Measurements from ENCODE around the gene KCTD19.

DNA sequence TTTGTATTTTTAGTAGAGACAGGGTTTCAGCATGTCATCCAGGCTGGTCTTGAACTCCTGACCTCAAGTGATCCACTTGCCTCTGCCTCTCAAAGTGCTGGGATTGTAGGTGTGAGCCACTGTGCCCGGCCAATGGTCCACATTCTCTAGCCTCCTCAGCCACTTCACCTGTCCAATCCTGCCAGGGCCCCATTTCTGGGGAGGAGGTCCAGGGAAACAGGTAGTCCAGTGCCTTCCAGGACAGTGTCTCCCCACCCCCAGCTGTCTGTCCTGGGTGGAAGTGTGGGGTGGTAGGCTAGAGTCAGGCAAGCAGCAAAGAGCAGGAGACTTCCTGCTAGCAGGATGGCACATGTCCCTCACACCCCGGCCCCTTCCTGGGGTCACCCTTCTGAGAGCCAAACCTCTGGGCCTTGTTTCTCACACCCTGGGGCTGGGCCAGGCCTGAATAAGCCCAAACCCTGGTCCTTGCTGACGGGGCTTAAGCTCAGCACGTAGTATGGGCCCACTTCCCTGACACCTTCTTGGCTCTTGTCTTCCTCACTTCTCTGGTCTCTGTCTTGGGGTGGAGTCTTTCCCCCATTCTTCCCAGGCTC, 84.3 kb downstream of the KCTD19 start:
- TF ChIP-seq, protein P1, sequence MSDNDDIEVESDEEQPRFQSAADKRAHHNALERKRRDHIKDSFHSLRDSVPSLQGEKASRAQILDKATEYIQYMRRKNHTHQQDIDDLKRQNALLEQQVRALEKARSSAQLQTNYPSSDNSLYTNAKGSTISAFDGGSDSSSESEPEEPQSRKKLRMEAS (IDR thresholded peaks at IDR 0.05): no peak
- TF ChIP-seq, protein P2, sequence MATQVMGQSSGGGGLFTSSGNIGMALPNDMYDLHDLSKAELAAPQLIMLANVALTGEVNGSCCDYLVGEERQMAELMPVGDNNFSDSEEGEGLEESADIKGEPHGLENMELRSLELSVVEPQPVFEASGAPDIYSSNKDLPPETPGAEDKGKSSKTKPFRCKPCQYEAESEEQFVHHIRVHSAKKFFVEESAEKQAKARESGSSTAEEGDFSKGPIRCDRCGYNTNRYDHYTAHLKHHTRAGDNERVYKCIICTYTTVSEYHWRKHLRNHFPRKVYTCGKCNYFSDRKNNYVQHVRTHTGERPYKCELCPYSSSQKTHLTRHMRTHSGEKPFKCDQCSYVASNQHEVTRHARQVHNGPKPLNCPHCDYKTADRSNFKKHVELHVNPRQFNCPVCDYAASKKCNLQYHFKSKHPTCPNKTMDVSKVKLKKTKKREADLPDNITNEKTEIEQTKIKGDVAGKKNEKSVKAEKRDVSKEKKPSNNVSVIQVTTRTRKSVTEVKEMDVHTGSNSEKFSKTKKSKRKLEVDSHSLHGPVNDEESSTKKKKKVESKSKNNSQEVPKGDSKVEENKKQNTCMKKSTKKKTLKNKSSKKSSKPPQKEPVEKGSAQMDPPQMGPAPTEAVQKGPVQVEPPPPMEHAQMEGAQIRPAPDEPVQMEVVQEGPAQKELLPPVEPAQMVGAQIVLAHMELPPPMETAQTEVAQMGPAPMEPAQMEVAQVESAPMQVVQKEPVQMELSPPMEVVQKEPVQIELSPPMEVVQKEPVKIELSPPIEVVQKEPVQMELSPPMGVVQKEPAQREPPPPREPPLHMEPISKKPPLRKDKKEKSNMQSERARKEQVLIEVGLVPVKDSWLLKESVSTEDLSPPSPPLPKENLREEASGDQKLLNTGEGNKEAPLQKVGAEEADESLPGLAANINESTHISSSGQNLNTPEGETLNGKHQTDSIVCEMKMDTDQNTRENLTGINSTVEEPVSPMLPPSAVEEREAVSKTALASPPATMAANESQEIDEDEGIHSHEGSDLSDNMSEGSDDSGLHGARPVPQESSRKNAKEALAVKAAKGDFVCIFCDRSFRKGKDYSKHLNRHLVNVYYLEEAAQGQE (IDR thresholded peaks at IDR 0.05; ENCODE audit: low read depth): no peak
- TF ChIP-seq TEAD4 (IDR thresholded peaks at IDR 0.05) (no peak), EP300 (IDR thresholded peaks at IDR 0.05; ENCODE audit: borderline replicate concordance) (no peak), YY1 (IDR thresholded peaks at IDR 0.05; ENCODE audit: low read depth) (no peak)

All from Ishikawa (cell line).